ENCODE data around the gene CFAP126.

- TF ChIP-seq CTCF (IDR thresholded peaks at IDR 0.05; ENCODE audit: insufficient read depth, low read length) (no peak), REST (IDR thresholded peaks at IDR 0.05; ENCODE audit: insufficient replicate concordance, low read depth) (no peak), SPI1 (IDR thresholded peaks at IDR 0.05; ENCODE audit: borderline replicate concordance, low read depth) (peak; percentile 16; the same call in 1 of the 2 replicates)
Observed at GRCh38 chr1:161367684-161368400, at the start of gene CFAP126.
